Transverse colon (tissue), 4 donors: ENCODE data around the gene ARMC6. TPM values are rescaled to one million over a fixed set of nuclear protein-coding genes. Genes with fewer than 3 reads are reported as not detected.

Experiments
- DNase-seq: peaks from one replicate; pipeline ENCODE4 v3.0.0-alpha.2; 2019
- H3K27ac ChIP-seq, 4 donors: fragments of 200-600 bp; sonication (generic); 2 replicates each; pipeline ENCODE4 v1.5.1; 2016 to 2018; ENCODE audit warnings: inconsistent platforms in 4 of 4
- H3K27me3 ChIP-seq: fragments of 200-600 bp; sonication (generic); 2 replicates; pipeline ENCODE4 v1.5.1; 2017; ENCODE audit warnings: inconsistent platforms
- H3K36me3 ChIP-seq, 4 donors: fragments of 200-600 bp; sonication (generic); 2 replicates each; pipeline ENCODE4 v1.5.1; 2017 to 2019; ENCODE audit warnings: inconsistent platforms in 4 of 4
- H3K4me1 ChIP-seq, 4 donors: fragments of 200-600 bp; sonication (generic); 2 replicates each; pipeline ENCODE4 v1.5.1; 2017 to 2020; ENCODE audit warnings: inconsistent platforms in 4 of 4
- H3K4me3 ChIP-seq, 4 donors: fragments of 200-600 bp; sonication (generic); 1 replicate in 1 of 4; 2 replicates in 3 of 4; pipeline versions ENCODE4 v1.5.1 to v1.6.1; 2017 to 2019; ENCODE audit warnings: inconsistent platforms in 4 of 4
- H3K9me3 ChIP-seq, 2 donors: fragments of 200-600 bp; sonication (generic); 2 replicates each; pipeline ENCODE4 v1.5.1; 2017 to 2019; ENCODE audit warnings: inconsistent platforms in 2 of 2
- CTCF ChIP-seq, 5 experiments: fragments of 200-600 bp in 3 of 5; fragments of 450-650 bp in 2 of 5; sonication (generic) in 3 of 5; IDR thresholded peaks; 1 replicate in 2 of 5; 2 replicates in 3 of 5; pipeline ENCODE4 v1.5.1; 2016 to 2017; ENCODE audit warnings: antibody characterized with exemption in 5 of 5, inconsistent platforms in 3 of 5, mild to moderate bottlenecking in 2 of 5, moderate library complexity in 1 of 5
- EP300 ChIP-seq: sonication (generic); formaldehyde crosslinking; IDR thresholded peaks from one replicate; pipeline ENCODE4 v1.6.1; 2017; ENCODE audit warnings: antibody characterized with exemption, low read depth
- POLR2A ChIP-seq: fragments of 450-650 bp; IDR thresholded peaks from one replicate; pipeline ENCODE4 v1.6.1; 2016; ENCODE audit warnings: antibody characterized with exemption, mild to moderate bottlenecking, moderate library complexity
- POLR2AphosphoS5 ChIP-seq, 3 donors: sonication (generic); formaldehyde crosslinking; IDR thresholded peaks; one replicate each; pipeline ENCODE4 v1.6.1; 2016; ENCODE audit warnings: antibody characterized with exemption in 3 of 3
- WGBS, 2 donors: methylation state at CpG; one replicate each; pipeline ENCODE4 v1.1.5; 2018; ENCODE audit warnings: low coverage in 1 of 2; 5-methylcytosine and 5-hydroxymethylcytosine counted together
- in situ Hi-C, 4 donors: fragments of 200-750 bp; cut with MboI; loops; one replicate each; pipeline versions ENCODE4 v1.15.0 to v1.15.1; 2017; ENCODE audit warnings: low sequenced_read_pairs in 3 of 4, low pct_ligation_motif_present in 1 of 4, low pct_unique_long_range_greater_than_20kb in 1 of 4
- intact Hi-C: fragments of 100-400 bp; cut with DNase I; formaldehyde crosslinking; loops from one replicate; pipeline ENCODE4 v1.15.1; 2023; ENCODE audit warnings: low total_unique reads
- total RNA-seq, 4 donors: library from RNA; depleted of rRNA; stranded (reverse); fragments of >200 nt; gene quantifications; one replicate each; pipeline ENCODE4 v1.1.0, GENCODE V29; 2016

The ARMC6 gene
- total RNA-seq, 4 donors from 2014 or later = 15.2 to 220 (median 22.9) TPM

GRCh38 chr19:19042732-19043280, 9.4 kb downstream of the ARMC6 start:
- intact Hi-C loops = no loop called here
- H3K27me3 ChIP-seq = no peaks in the 10 kb centered on the region
- no peak for TF ChIP-seq POLR2A
- no peak for TF ChIP-seq CTCF (IDR thresholded peaks at IDR 0.05)
- TF ChIP-seq EP300 = no peak
- no peak for TF ChIP-seq POLR2AphosphoS5 (IDR thresholded peaks at IDR 0.05)
- H3K27ac ChIP-seq = no peak overlapping the region
- no peak for DNase-seq
- no peak overlapping the region for H3K4me3 ChIP-seq
- H3K9me3 ChIP-seq = no peaks in the 10 kb centered on the region
- WGBS, 2 donors = 94% methylated on average over 13 of the region's 13 CpGs; no CpG with 5 or more reads in 1 of the 2 donors
- H3K36me3 ChIP-seq = peaks cover 0 to 3% (median 0%) of the 10 kb centered on the region in 4 donors
- peaks cover 0 to 10% (median 5%) of the 10 kb centered on the region in 4 donors for H3K4me1 ChIP-seq
- in situ Hi-C loops = no loop called here

DNA sequence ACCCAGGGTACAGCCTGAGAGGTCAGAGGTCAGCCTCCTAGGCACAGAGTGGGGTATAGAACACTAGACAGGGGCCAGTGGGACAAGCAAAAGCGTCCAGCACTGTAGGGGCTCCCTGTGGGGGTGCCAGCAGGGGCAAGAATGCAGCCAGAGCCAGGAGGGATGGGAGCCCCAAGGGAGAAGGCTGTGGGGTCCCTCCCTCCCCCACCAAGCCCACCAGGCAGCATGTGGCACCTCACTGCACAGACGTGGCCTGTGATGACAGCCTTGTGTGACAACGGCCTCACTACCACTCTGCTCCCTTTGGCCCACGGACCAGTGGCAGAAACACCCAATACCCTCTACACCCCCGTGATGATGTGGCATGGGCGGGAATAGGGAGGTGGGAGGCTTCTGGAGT, 10.1 kb downstream of the ARMC6 start:
- in situ Hi-C loops = no loop called here
- H3K9me3 ChIP-seq = no peaks in the 10 kb centered on the region
- DNase-seq = no peak
- H3K4me3 ChIP-seq = no peak overlapping the region
- no peak overlapping the region for H3K27ac ChIP-seq
- peaks cover 0 to 10% (median 5%) of the 10 kb centered on the region in 4 donors for H3K4me1 ChIP-seq
- WGBS, 2 donors = 85% methylated on average over 6 of the region's 6 CpGs; no CpG with 5 or more reads in 1 of the 2 donors
- no peaks in the 10 kb centered on the region for H3K27me3 ChIP-seq
- intact Hi-C loops = no loop called here
- peaks cover 0 to 3% (median 0%) of the 10 kb centered on the region in 4 donors for H3K36me3 ChIP-seq
- no peak for TF ChIP-seq CTCF (IDR thresholded peaks at IDR 0.05)
- no peak for TF ChIP-seq POLR2A

GRCh38 chr19:19043881-19044280, 10.5 kb downstream of the ARMC6 start:
- H3K27me3 ChIP-seq = no peaks in the 10 kb centered on the region
- H3K36me3 ChIP-seq = peaks cover 0 to 3% (median 0%) of the 10 kb centered on the region in 4 donors
- H3K27ac ChIP-seq = no peak overlapping the region
- no peaks in the 10 kb centered on the region for H3K9me3 ChIP-seq
- DNase-seq = no peak
- intact Hi-C loops = no loop called here
- peaks cover 0 to 10% (median 5%) of the 10 kb centered on the region in 4 donors for H3K4me1 ChIP-seq
- H3K4me3 ChIP-seq = no peak overlapping the region
- no peak for TF ChIP-seq POLR2AphosphoS5 (IDR thresholded peaks at IDR 0.05)
- no peak for TF ChIP-seq EP300
- TF ChIP-seq CTCF (IDR thresholded peaks at IDR 0.05) = no peak
- no peak for TF ChIP-seq POLR2A
- in situ Hi-C loops = no loop called here
- 89% methylated on average over 6 of the region's 6 CpGs; no CpG with 5 or more reads in 1 of the 2 donors for WGBS, 2 donors

GRCh38 chr19:19049406-19049805, 16.0 kb downstream of the ARMC6 start:
- WGBS, 2 donors = 91 to 93% methylated on average over 2 of the region's 2 CpGs
- Histone ChIP-seq H3K9me3 (no peaks in the 10 kb centered on the region), H3K36me3 (peaks cover 0 to 3% (median 0%) of the 10 kb centered on the region in 4 donors), H3K4me3 (no peak overlapping the region), H3K27me3 (no peaks in the 10 kb centered on the region), H3K4me1 (no peaks in the 10 kb centered on the region), H3K27ac (no peak overlapping the region)
- intact Hi-C loops (no loop called here), in situ Hi-C loops (no loop called here)
- no peak for DNase-seq
- no peak for TF ChIP-seq POLR2AphosphoS5 (IDR thresholded peaks at IDR 0.05)
- no peak for TF ChIP-seq CTCF (IDR thresholded peaks at IDR 0.05)
- TF ChIP-seq EP300 = no peak
- TF ChIP-seq POLR2A = no peak
